SJSA1 (cell line): ENCODE results near the gene FCGBP. TPM values are rescaled to one million over a fixed set of nuclear protein-coding genes. Genes with fewer than 3 reads are reported as not detected.

Experiments
- DNase-seq, 2 experiments: peaks; one replicate each; pipeline ENCODE4 v3.0.0-alpha.2; 2015 to 2020; ENCODE audit warnings: low spot score in 2 of 2, low read depth in 1 of 2
- H3K27ac ChIP-seq: fragments of 250-450 bp; sonication (Bioruptor Pico); 2 replicates; pipeline ENCODE4 v1.5.1; 2020; ENCODE audit warnings: mild to moderate bottlenecking, moderate library complexity
- H3K27me3 ChIP-seq: fragments of 250-450 bp; sonication (Bioruptor Pico); replicated peaks from 2 replicates; pipeline ENCODE4 v1.5.1; 2020; ENCODE audit warnings: mild to moderate bottlenecking, moderate library complexity
- H3K36me3 ChIP-seq: fragments of 250-450 bp; sonication (Bioruptor Pico); 2 replicates; pipeline ENCODE4 v1.5.1; 2020; ENCODE audit warnings: mild to moderate bottlenecking
- H3K4me1 ChIP-seq: fragments of 250-450 bp; sonication (Bioruptor Pico); replicated peaks from 2 replicates; pipeline ENCODE4 v1.6.1; 2021; ENCODE audit warnings: mild to moderate bottlenecking
- H3K4me3 ChIP-seq: fragments of 250-450 bp; sonication (Bioruptor Pico); 2 replicates; pipeline ENCODE4 v1.5.1; 2020; ENCODE audit warnings: mild to moderate bottlenecking
- H3K9me3 ChIP-seq: fragments of 250-450 bp; sonication (Bioruptor Pico); replicated peaks from 2 replicates; pipeline ENCODE4 v1.5.1; 2020; ENCODE audit warnings: mild to moderate bottlenecking
- total RNA-seq: library from RNA; depleted of rRNA; stranded (reverse); fragments of >200 nt; shearing (Covaris generic); gene quantifications from 2 replicates; pipeline ENCODE4 v1.2.3, GENCODE V29; 2014; rRNA removed

Gene FCGBP
- under 0.01 and 0.03 TPM in 2 replicates for total RNA-seq

DNA sequence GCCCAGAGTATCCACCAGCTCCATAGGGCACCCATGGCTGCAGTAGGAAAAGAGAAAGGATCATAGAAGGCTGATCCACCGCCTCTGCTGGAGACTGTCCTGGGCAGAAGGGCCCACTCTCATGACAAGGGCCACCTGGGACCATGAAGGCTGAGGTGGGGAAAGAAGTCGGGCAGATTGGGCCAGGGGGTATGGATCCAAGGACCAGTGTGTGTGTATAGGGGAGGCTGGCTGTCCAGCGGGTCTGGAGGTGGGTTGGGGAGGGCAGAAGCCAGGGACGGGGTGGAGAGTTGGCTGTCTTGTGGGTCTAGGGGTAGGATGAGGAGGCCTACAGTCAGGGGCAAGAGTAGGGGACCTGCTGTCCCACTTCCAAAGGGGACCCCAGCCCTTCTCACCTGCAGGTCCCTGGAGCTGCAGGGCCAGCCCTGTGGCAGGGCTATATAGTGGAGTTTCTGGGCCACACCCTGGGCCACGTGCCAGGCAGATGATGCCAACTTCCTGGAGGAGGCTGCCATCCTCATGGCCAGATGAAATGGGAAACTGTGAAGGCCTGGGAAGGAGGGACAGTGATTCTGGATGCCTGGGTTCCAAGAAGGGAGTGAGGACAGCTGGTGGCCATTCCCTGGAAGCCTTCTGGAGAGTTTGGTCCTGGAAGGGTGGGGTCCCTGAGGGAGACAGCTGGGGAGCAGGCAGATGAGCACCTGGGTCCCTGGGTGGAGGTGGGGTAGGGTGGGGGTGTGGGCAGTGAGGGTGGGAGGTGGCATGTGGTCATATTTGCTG, at the start of gene FCGBP:
FCGBP (minus strand) TSS at position 51 of the 780 bp plus-strand sequence.
- H3K27ac ChIP-seq = no peak within 1 kb of the TSS
- no peaks in the 10 kb centered on the region for H3K36me3 ChIP-seq
- H3K4me3 ChIP-seq = no peak within 1 kb of the TSS
- no peak for DNase-seq
- no peaks in the 10 kb centered on the region for H3K4me1 ChIP-seq
- H3K27me3 ChIP-seq = 0 out of 2 replicates have a peak, but pooled peaks cover 2% of the 10 kb centered on the region
- no peaks in the 10 kb centered on the region for H3K9me3 ChIP-seq

- Histone ChIP-seq H3K4me3 (no peak overlapping the region), H3K9me3 (peaks cover 11% of the 10 kb centered on the region), H3K27me3 (no peaks in the 10 kb centered on the region), H3K4me1 (no peaks in the 10 kb centered on the region), H3K36me3 (peaks cover 49% of the 10 kb centered on the region), H3K27ac (no peak overlapping the region)
- DNase-seq = no peak
These were observed 49.4 kb upstream of the FCGBP start for GRCh38 chr19:39983695-39984300.

DNA sequence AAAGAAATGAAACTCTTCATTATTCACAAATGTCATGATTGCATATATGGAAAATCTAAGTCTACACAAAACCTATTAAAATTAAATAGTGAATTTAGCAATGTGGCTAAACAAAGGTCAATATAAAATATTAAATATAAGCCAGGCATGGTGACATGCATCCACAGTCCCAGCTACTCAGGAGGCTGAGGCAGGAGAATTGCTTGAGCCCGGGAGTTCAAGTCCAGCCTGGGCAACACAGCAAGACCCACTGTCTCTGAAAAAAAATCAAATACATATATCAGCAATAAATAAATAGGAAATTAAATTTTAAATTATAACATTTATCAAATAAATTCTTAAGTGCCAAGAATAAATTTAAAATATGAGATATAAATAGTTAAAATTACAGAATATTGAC, 48.4 kb upstream of the FCGBP start:
- H3K4me1 ChIP-seq = no peaks in the 10 kb centered on the region
- no peaks in the 10 kb centered on the region for H3K27me3 ChIP-seq
- DNase-seq = no peak
- H3K27ac ChIP-seq = no peak overlapping the region
- H3K9me3 ChIP-seq = peaks cover 11% of the 10 kb centered on the region
- H3K4me3 ChIP-seq = no peak overlapping the region
- peaks cover 58% of the 10 kb centered on the region for H3K36me3 ChIP-seq

- H3K9me3 ChIP-seq = no peaks in the 10 kb centered on the region
- peaks cover 77% of the 10 kb centered on the region for H3K36me3 ChIP-seq
- H3K27ac ChIP-seq = no peak overlapping the region
These were observed 40.1 kb upstream of the FCGBP start for GRCh38 chr19:39974377-39975155.

DNA sequence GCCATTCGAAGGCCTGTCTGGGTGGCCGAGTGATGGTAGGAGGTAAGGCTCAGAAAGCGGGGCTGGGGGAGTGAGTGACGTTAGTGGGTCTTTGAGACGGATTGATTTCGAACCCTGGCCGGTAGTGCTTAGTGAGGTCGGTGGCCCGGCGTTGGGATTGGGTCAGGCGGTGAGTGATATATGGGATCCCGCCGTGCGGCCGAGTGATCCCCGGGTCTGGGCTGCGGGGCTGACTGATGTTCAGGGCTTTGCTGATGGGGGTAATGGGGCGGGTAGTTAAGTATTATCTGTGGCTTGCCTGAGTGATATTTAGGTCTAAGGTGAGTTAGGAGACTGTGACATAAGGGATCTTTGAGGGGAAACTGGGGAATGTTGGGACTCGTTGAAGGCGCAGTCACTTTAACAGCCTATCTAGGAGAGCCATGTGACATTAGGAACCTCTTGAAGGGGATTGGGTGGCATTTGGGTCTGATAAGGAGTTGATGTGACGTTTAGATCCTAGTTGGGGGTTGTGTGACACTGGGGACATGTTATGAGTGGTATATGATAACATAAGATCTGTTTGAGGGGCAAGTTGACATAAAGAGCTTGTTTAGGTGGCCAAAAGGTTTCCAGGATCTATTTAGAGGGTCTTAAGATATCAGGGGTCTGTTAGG, 37.1 kb upstream of the FCGBP start:
- Histone ChIP-seq H3K27me3 (no peaks in the 10 kb centered on the region), H3K4me1 (peaks cover 7% of the 10 kb centered on the region), H3K36me3 (peaks cover 47% of the 10 kb centered on the region), H3K4me3 (peak overlapping the region; percentile 67), H3K9me3 (no peaks in the 10 kb centered on the region), H3K27ac (peak overlapping the region; percentile 77)
- no peak for DNase-seq

More at GRCh38 chr19:39974377-39975155, 40.1 kb upstream of the FCGBP start:
- no peak for DNase-seq
- Histone ChIP-seq H3K27me3 (no peaks in the 10 kb centered on the region), H3K4me1 (peaks cover 7% of the 10 kb centered on the region), H3K4me3 (no peak overlapping the region)

- Histone ChIP-seq H3K9me3 (no peaks in the 10 kb centered on the region), H3K27me3 (no peaks in the 10 kb centered on the region), H3K27ac (peak within 1 kb of the TSS; percentile 77), H3K4me1 (peaks cover 7% of the 10 kb centered on the region), H3K36me3 (peaks cover 45% of the 10 kb centered on the region), H3K4me3 (peak within 1 kb of the TSS; percentile 67)
- peak; percentile 96 to 98 for DNase-seq
These were observed 36.4 kb upstream of the FCGBP start, which contains the start of gene PSMC4 for GRCh38 chr19:39970675-39971379. Gene PSMC4 (plus strand): TSS chr19:39971165. CDS start chr19:39971203, 38 bp downstream.

GRCh38 chr19:39970425-39970674, 35.9 kb upstream of the FCGBP start:
- no peaks in the 10 kb centered on the region for H3K27me3 ChIP-seq
- peak overlapping the region; percentile 58 for H3K27ac ChIP-seq
- peaks cover 40% of the 10 kb centered on the region for H3K36me3 ChIP-seq
- H3K4me3 ChIP-seq = peak overlapping the region; percentile 67
- no peaks in the 10 kb centered on the region for H3K9me3 ChIP-seq
- H3K4me1 ChIP-seq = peaks cover 7% of the 10 kb centered on the region
- no peak for DNase-seq

- Histone ChIP-seq H3K9me3 (no peaks in the 10 kb centered on the region), H3K27ac (no peak overlapping the region; the same call in 1 of the 2 replicates), H3K36me3 (peaks cover 37% of the 10 kb centered on the region), H3K4me3 (peak overlapping the region; percentile 67), H3K4me1 (peaks cover 7% of the 10 kb centered on the region), H3K27me3 (no peaks in the 10 kb centered on the region)
- DNase-seq = no peak
These were observed 35.4 kb upstream of the FCGBP start for GRCh38 chr19:39969681-39970424.

GRCh38 chr19:39969266-39969665, 34.8 kb upstream of the FCGBP start:
- H3K9me3 ChIP-seq = no peaks in the 10 kb centered on the region
- H3K36me3 ChIP-seq = peaks cover 31% of the 10 kb centered on the region
- H3K4me3 ChIP-seq = no peak overlapping the region
- no peak for DNase-seq
- no peaks in the 10 kb centered on the region for H3K27me3 ChIP-seq
- H3K27ac ChIP-seq = no peak overlapping the region
- H3K4me1 ChIP-seq = peaks cover 7% of the 10 kb centered on the region

GRCh38 chr19:39968789-39969188, 34.4 kb upstream of the FCGBP start:
- H3K27ac ChIP-seq = no peak overlapping the region
- no peak overlapping the region for H3K4me3 ChIP-seq
- no peaks in the 10 kb centered on the region for H3K27me3 ChIP-seq
- H3K4me1 ChIP-seq = peaks cover 7% of the 10 kb centered on the region
- DNase-seq = no peak
- H3K36me3 ChIP-seq = peaks cover 27% of the 10 kb centered on the region
- no peaks in the 10 kb centered on the region for H3K9me3 ChIP-seq

GRCh38 chr19:39967561-39967960, 33.1 kb upstream of the FCGBP start:
- Histone ChIP-seq H3K27me3 (no peaks in the 10 kb centered on the region), H3K4me1 (peaks cover 7% of the 10 kb centered on the region), H3K4me3 (no peak overlapping the region), H3K27ac (no peak overlapping the region), H3K9me3 (no peaks in the 10 kb centered on the region), H3K36me3 (peaks cover 15% of the 10 kb centered on the region)
- no peak for DNase-seq

GRCh38 chr19:39966617-39967016, 32.2 kb upstream of the FCGBP start:
- no peaks in the 10 kb centered on the region for H3K9me3 ChIP-seq
- peaks cover under 1% of the 10 kb centered on the region; the same call in 1 of the 2 replicates for H3K4me1 ChIP-seq

More at GRCh38 chr19:39966617-39967016, 32.2 kb upstream of the FCGBP start:
- Histone ChIP-seq H3K4me3 (no peak overlapping the region), H3K27ac (no peak overlapping the region), H3K36me3 (peaks cover 6% of the 10 kb centered on the region), H3K27me3 (no peaks in the 10 kb centered on the region)
- DNase-seq = no peak
